Stimulated activated CD4-positive, alpha-beta T cell treated with anti-CD3 and anti-CD28 coated beads, Interleukin-2, amount 100 ng/mL, for 24 hours (primary cell): ENCODE measurements around the gene DPM3.
"Not testable (repeated sequence)": the region's sequence is repeated elsewhere in the genome, so short reads cannot be mapped to it uniquely, and the experiment has no call there.

Experiments used
- DNase-seq, 2 donors: peaks; one replicate each; pipeline ENCODE4 v3.0.0-alpha.2; 2020

DPM3 gene

GRCh38 chr1:155124503-155125463 is 15.5 kb downstream of the DPM3 start:
- DNase-seq: no peak

DNA sequence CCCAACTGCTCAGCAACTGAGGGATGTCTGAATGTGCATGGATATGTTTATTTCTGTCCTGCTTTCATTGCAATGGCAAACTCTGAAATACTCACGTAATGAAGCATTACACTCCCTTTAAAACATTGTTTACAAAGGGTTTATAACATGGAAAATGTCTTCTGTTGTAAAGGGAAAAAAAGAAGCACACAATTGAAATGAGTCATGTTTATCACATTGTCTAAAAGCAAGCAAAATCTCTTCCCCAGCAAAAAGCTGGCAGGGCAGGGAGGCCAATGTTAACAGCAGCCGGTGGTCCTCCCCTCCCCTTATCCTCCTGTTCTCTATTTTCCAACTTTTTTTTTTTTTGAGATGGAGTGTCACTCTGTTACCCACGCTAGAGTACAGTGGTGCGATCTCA is 16.5 kb downstream of the DPM3 start:
- no peak for DNase-seq

GRCh38 chr1:155122308-155122707 is 18.0 kb downstream of the DPM3 start:
- DNase-seq: no peak

- no peak for DNase-seq
These were observed 19.1 kb downstream of the DPM3 start for GRCh38 chr1:155121249-155121648.

DNA sequence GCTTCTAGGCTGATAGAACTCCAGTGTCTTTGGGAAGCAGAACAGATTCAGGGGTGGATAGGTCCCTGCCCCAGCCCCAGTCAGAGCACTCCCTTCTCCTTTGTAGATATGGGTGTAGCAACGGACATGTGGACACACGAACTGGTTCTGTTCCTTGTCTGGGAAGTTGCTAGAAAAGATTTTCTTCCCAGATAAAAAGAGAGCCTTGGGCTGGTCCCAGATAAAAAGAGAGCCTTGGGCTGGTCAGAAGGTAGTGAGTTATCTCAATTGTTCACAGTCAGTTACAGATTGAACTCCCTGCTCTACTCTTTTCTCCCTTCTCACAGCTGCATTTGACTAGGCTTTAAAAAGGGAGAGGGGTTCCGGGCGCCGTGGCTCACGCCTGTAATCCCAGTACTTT is 20.1 kb downstream of the DPM3 start:
- no peak for DNase-seq

GRCh38 chr1:155118090-155118489 is 22.2 kb downstream of the DPM3 start:
- DNase-seq: not testable (repeated sequence)

DNA sequence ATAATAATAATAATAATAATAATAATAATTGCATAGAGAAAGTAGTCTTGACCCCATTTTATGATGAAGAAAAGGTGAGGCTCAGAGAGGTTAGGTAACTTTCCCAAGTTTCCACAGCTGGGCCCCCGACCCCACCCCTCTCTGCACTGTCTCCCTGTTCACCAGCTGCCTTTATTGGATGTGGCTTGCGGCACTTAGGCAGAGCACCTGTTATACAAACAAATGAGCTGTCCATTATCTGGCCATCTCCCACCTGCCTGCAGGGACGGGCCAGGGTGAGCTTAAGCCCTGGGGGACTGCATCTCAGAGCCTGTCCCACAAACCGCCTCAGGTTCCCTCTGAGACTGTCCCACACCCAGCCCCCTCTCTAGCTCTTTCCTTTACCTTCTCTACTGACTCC is 22.7 kb downstream of the DPM3 start:
- DNase-seq: no peak

GRCh38 chr1:155116113-155116764 is 24.1 kb downstream of the DPM3 start:
- DNase-seq: no peak

DNA sequence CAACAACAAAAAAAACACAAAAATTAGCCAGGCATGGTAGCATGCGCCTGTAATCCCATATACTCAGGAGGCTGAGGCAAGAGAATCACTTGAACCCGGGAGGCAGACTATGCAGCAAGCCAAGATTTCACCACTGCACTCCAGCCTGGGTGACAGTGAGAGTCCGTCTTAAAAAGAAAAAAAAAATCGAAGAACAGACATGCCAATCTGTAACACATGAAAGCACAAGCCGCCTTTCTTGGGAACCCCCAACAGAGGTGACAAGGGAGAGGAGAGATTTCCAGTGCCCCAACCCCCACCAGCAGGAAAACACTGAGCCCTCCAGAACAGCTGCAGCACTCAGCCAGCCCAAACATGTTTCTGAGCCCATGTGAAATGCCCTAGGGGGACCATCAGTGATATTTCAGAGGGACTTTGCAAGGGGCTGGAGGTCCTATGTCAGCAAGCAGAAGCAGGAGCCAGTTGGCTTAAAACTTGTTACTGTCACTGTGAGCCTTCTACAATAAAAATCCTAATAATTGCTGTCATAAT is 26.8 kb downstream of the DPM3 start:
- DNase-seq: no peak

DNA sequence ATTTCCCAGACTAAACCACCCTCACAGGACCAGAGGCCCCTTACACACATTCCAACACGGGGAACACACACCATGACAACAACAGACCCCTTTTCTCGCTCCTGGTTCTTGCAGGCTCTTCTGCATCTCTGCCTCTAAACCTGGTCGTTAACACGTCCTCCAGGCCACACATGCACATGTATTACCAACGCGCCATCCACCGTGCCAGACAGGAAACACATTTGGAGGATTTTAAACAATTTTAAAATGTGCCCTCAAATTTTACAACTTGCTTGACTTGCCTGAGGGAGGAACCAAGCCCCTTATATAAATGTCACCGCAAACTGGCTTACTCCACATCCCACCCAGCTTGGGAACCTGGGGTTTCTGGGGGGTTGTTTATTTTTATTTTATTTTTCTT is 29.5 kb downstream of the DPM3 start:
- DNase-seq: no peak

- no peak for DNase-seq
These were observed 29.9 kb downstream of the DPM3 start for GRCh38 chr1:155110381-155110780.

DNA sequence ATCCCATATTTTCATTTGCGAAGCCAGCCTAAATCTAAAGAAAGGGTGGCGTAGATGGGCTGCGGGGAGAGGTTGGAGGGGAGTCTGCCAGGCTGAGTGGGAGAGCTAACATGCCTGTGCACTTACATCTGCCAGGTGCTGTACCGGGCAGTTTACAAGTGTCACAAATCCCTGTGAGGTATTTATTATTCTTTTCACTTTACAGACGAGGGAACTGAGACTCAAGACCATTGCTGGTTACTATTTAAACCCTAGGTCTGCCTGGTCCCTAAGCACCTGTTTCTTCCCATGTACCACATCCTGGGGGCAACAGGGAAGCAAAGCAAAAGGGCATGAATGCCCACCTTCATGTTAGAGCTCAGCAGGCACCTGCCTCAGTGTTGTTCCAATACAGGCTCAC is 32.0 kb downstream of the DPM3 start:
- no peak for DNase-seq

GRCh38 chr1:155107309-155108264 is 32.7 kb downstream of the DPM3 start:
- no peak for DNase-seq

- no peak for DNase-seq
These were observed 33.5 kb downstream of the DPM3 start for GRCh38 chr1:155106862-155107261.

DNA sequence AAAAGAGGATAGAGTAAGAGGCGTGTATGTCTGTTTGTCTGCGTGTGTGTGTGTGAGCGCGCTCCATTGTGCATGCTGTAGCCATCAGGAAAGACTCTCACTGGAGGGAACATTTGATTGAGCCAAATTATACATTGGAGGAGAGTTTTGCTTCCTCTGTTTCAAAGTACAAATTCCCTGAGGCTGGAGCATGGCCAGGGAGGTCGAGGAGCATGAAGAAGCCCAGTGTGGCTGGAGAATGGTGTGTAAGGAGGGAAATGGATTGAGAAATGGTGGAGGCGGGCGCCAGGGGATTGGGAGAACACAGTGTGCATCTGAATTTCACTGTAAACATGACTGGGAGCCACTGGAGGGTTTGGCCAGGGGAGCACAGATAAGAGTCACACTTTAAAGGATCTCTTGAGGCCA is 34.7 kb downstream of the DPM3 start:
- no peak for DNase-seq

- DNase-seq: no peak
These were observed 35.5 kb downstream of the DPM3 start for GRCh38 chr1:155104605-155105534.

DNA sequence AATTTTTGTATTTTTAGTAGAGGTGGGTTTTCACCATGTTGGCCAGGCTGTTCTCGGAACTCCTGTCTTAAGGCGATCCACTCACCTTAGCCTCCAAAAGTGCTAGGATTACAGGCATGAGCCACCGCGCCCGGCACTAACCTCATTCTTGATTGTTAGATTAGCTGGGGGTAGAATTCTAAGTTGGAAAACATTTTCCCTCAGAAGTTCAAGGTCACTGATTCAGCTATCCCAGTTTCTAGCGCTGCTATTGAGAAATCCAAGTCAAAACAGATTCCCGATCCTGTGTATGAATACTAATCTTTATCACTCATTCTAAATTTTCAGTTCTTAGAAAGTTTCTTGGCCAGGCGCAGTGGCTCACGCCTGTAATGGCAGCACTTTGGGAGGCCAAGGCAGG is 37.0 kb downstream of the DPM3 start:
- DNase-seq: no peak

DNA sequence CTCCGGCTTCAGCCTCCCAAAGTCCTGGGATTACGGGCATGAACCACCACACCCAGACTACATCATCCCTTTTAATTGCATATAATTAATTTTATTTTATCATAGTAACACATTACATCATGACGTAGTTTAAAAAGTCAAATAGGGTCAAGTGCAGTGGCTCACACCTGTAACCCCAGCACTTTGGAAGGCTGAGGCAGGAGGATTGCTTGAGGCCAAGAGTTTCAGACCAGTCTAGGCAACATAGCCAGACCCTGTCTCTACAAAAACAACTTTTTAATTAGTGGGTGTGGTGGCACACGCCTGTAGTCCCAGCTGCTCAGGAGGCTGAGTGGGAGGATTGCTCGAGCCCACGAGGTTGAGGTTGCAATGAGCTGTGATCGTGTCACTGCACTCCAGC is 41.0 kb downstream of the DPM3 start:
- no peak for DNase-seq

DNA sequence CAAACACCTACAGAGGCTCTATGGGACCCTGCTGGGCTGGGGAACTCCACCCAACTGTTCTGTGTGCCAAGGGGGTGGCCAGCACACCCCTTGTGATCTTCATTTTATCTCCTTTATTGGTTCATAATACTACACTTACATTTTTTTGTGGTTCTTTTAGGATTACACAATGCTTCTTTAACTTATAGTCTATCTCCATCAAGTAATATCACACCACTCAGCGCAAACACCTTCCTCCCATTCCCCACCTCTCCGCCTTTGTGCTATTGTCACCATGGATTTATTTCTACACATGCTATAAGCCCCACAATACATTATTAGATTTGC is 45.7 kb downstream of the DPM3 start:
- no peak for DNase-seq

DNA sequence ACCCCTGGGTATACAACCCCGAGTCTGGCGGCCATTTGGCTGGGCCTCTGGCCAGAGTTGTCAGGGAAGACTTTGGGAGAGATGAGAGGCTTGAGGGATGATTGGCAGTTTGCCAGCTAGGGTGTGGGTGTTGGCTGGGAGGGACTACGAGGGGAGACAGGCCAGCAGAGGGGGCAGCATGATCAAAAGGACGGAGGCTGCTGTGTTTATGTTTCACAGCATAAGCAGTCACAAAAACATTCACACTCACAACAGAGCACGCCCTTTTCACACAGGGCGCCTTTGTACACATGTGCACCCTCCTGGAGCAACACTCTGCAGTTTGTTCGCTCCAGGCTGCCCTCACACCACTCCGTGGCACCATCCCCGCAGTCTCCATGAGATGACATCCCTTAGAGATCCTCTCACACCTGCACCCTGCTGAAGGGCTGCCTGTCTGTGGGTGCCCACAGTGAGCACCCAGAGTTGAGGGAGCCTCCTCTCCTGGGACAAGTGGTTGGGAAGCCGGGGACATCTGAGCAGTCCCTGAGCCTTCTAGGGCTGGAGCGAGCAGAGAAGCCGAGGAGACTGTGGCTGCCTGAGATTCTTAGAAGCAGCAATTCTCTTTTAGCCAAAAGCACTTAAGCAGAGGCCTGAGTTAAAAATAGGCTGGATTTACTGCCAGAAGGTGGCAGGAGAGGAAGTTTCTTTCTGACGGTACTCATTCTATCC is 46.3 kb downstream of the DPM3 start:
- DNase-seq: no peak

DNA sequence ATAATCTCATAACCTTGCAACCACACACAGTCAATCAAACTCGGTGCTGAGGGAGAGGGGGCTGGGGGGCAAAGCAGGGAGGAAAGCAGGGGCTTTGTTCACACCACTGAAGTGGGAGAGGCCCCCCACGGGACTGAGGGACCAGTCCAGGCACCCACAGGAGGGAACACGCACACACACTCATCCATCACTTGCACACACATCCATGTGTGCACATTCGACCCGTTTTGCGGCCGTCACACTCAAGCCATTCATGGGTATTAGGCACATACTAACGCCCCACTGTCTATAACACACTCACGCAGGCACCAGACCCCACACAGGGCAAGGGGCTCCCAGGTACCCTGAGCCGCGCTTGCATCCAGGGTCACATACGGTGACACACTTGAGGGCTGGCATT is 47.7 kb downstream of the DPM3 start:
- no peak for DNase-seq
